HepG2 (cell line): ENCODE measurements around the gene CDK5RAP1. TPM values are rescaled to one million over a fixed set of nuclear protein-coding genes. Genes with fewer than 3 reads are reported as not detected.

Experiments
- AHR ChIP-seq: IDR thresholded peaks from 2 replicates; pipeline ENCODE4 v1.6.1; 2018; ENCODE audit warnings: missing genetic modification reagents, missing compliant biosample characterization
- ARNT ChIP-seq: fragments of 450-650 bp; IDR thresholded peaks from 2 replicates; pipeline ENCODE4 v1.6.1; 2017
- CCDC6 ChIP-seq: sonication (generic); formaldehyde crosslinking; IDR thresholded peaks from 2 replicates; pipeline ENCODE4 v1.8.1; 2022; ENCODE audit warnings: mild to moderate bottlenecking, missing genetic modification reagents, moderate library complexity
- GZF1 ChIP-seq: sonication (generic); formaldehyde crosslinking; IDR thresholded peaks from 2 replicates; pipeline ENCODE4 v1.5.1; 2020; ENCODE audit warnings: mild to moderate bottlenecking, missing genetic modification reagents
- ISL2 ChIP-seq: sonication (generic); formaldehyde crosslinking; IDR thresholded peaks from 2 replicates; pipeline ENCODE4 v1.5.0; 2020; ENCODE audit warnings: missing genetic modification reagents
- NFKBIZ ChIP-seq: IDR thresholded peaks from 2 replicates; pipeline ENCODE4 v1.6.1; 2018; ENCODE audit warnings: missing genetic modification reagents, missing compliant biosample characterization
- RCOR2 ChIP-seq: IDR thresholded peaks from 2 replicates; pipeline ENCODE4 v1.6.1; 2016; ENCODE audit warnings: missing biosample characterization, missing genetic modification reagents
- REPIN1 ChIP-seq: sonication (generic); formaldehyde crosslinking; IDR thresholded peaks from 2 replicates; pipeline ENCODE4 v1.8.0; 2022; ENCODE audit warnings: missing genetic modification reagents, low read depth, mild to moderate bottlenecking, borderline replicate concordance
- TBX3 ChIP-seq: fragments of 450-650 bp; IDR thresholded peaks from 2 replicates; pipeline ENCODE4 v1.6.1; 2017; ENCODE audit warnings: antibody characterized with exemption, mild to moderate bottlenecking, inconsistent platforms, borderline replicate concordance
- ZFAT ChIP-seq: sonication (generic); formaldehyde crosslinking; conservative IDR thresholded peaks from 2 replicates; pipeline ENCODE4 v1.8.1; 2023; ENCODE audit warnings: missing genetic modification reagents, inconsistent platforms
- ZFX ChIP-seq: sonication (generic); formaldehyde crosslinking; IDR thresholded peaks from 2 replicates; pipeline ENCODE4 v1.4.0; 2020; ENCODE audit warnings: mild to moderate bottlenecking, low read depth, missing genetic modification reagents, moderate library complexity
- ZNF850 ChIP-seq: sonication (generic); formaldehyde crosslinking; conservative IDR thresholded peaks from 2 replicates; pipeline ENCODE4 v1.9.0; 2021; ENCODE audit warnings: mild to moderate bottlenecking, missing genetic modification reagents
- ZNF878 ChIP-seq: sonication (generic); formaldehyde crosslinking; IDR thresholded peaks from 2 replicates; pipeline ENCODE4 v1.8.1; 2023; ENCODE audit warnings: mild to moderate bottlenecking, missing genetic modification reagents, moderate library complexity
- polyA plus RNA-seq, 8 experiments: library from polyadenylated mRNA; depleted of rRNA in 3 of 8; stranded (reverse) in 7 of 8; unstranded in 1 of 8; fragments of >200 nt; fragmentation: Illumina TruSeq in 4 of 8; extraction: Trizol in 4 of 8; gene quantifications; 2 replicates each; pipeline versions ENCODE4 v1.2.1 to v1.2.3, GENCODE V29; 2011 to 2016; ENCODE audit warnings: low read depth in 4 of 8, missing spikeins in 1 of 8, mixed read lengths in 1 of 8; ENCODE audit not compliant: insufficient read depth in 1 of 8
- total RNA-seq, 5 experiments: library from RNA; depleted of rRNA; stranded (reverse); fragments of >200 nt; fragmentation: Illumina TruSeq; extraction: Trizol; gene quantifications; 2 replicates each; pipeline ENCODE4 v1.2.3, GENCODE V29; 2016; ENCODE audit warnings: low read depth in 1 of 5
- TF ChIP-seq, protein P1 (sequence below): sonication (generic); formaldehyde crosslinking; IDR thresholded peaks from 2 replicates; pipeline ENCODE4 v1.5.0; 2020; ENCODE audit warnings: missing genetic modification reagents, mild to moderate bottlenecking, borderline replicate concordance
- TF ChIP-seq, protein P2 (sequence below): sonication (generic); formaldehyde crosslinking; IDR thresholded peaks from 2 replicates; pipeline ENCODE4 v1.5.1; 2020; ENCODE audit warnings: missing genetic modification reagents, mild to moderate bottlenecking, borderline replicate concordance
- TF ChIP-seq, protein P3 (sequence below), 2 experiments: sonication (generic) in 1 of 2; formaldehyde crosslinking in 1 of 2; IDR thresholded peaks; 2 replicates each; pipeline versions ENCODE4 v1.6.1 to v1.9.0; 2014 to 2022; ENCODE audit warnings: antibody characterized with exemption in 1 of 2, borderline replicate concordance in 1 of 2, inconsistent platforms in 1 of 2, low read depth in 1 of 2, missing genetic modification reagents in 1 of 2
- TF ChIP-seq, protein P4 (sequence below): sonication (generic); formaldehyde crosslinking; IDR thresholded peaks from 2 replicates; pipeline ENCODE4 v1.5.0; 2020; ENCODE audit warnings: missing genetic modification reagents

Gene CDK5RAP1
- total and polyA plus RNA-seq, 2 of the 13 experiments (the other 11 are each of a cell fraction or from before 2014, with no cell fraction given) = 53.6 to 98.2 TPM

DNA sequence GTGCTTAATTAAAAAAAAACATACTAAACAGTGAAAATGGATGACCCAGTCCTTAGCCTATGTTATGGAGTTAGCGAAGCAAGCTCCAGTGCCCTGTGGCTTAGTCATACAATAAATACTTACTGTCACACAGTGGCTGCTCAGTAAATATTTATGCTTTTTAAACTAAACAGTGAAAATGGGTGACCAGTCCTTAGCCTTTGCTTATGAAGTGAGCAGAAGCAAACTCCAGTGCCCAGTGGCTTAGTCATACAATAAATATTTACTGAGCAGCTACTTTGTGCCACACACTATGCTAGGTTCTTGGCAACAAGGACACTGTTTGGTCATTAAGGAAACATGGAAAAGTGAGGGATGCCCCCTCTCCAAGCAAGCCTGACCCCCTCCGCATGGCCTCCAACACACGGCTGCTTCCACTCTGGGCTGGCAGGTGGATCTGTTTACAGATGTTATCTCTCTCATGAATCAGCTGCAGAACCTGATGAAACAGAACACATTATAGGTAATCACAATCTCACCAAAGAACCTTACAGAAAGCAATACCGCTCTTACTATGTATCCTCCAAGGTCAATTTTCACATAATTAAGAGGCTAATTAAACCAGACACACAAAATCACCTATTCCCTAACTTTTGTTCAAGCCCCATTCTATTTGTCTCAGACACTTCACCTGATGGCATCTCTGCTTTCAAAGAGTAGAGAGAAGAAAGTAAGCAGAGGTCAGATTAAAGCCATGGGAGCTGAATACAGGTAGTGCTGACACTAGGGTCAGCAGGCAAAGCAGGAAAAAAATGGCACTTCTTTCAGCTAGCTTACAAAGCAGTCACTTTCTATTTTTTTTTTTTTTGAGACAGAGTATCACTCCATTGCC, 27.3 kb downstream of the CDK5RAP1 start (continued):
- TF ChIP-seq CCDC6 (CRISPR knock-in tag) = peak; percentile 93
- TF ChIP-seq ZNF878 = peak; percentile 97
- TF ChIP-seq ARNT = no peak
- TF ChIP-seq REPIN1 (CRISPR knock-in tag) = peak; percentile 71
- TF ChIP-seq AHR (CRISPR knock-in tag) = peak; percentile 92; the same call in 1 of the 2 replicates
- peak; percentile 97 for TF ChIP-seq ISL2 (CRISPR knock-in tag)
- no peak for TF ChIP-seq ZNF850 (CRISPR knock-in tag)
- TF ChIP-seq, protein P1, sequence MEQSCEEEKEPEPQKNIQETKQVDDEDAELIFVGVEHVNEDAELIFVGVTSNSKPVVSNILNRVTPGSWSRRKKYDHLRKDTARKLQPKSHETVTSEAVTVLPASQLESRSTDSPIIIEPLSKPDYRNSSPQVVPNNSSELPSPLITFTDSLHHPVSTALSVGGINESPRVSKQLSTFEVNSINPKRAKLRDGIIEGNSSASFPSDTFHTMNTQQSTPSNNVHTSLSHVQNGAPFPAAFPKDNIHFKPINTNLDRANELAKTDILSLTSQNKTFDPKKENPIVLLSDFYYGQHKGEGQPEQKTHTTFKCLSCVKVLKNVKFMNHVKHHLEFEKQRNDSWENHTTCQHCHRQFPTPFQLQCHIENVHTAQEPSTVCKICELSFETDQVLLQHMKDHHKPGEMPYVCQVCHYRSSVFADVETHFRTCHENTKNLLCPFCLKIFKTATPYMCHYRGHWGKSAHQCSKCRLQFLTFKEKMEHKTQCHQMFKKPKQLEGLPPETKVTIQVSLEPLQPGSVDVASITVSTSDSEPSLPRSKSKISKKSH (CRISPR knock-in tag) = no peak
- TF ChIP-seq NFKBIZ (CRISPR knock-in tag) = peak; percentile 98; the same call in 1 of the 2 replicates
- peak; percentile 97 for TF ChIP-seq TBX3
- TF ChIP-seq GZF1 (CRISPR knock-in tag) = no peak
- TF ChIP-seq, protein P2, sequence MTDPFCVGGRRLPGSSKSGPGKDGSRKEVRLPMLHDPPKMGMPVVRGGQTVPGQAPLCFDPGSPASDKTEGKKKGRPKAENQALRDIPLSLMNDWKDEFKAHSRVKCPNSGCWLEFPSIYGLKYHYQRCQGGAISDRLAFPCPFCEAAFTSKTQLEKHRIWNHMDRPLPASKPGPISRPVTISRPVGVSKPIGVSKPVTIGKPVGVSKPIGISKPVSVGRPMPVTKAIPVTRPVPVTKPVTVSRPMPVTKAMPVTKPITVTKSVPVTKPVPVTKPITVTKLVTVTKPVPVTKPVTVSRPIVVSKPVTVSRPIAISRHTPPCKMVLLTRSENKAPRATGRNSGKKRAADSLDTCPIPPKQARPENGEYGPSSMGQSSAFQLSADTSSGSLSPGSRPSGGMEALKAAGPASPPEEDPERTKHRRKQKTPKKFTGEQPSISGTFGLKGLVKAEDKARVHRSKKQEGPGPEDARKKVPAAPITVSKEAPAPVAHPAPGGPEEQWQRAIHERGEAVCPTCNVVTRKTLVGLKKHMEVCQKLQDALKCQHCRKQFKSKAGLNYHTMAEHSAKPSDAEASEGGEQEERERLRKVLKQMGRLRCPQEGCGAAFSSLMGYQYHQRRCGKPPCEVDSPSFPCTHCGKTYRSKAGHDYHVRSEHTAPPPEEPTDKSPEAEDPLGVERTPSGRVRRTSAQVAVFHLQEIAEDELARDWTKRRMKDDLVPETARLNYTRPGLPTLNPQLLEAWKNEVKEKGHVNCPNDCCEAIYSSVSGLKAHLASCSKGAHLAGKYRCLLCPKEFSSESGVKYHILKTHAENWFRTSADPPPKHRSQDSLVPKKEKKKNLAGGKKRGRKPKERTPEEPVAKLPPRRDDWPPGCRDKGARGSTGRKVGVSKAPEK (CRISPR knock-in tag) = peak; percentile 88; the same call in 1 of the 2 replicates
- TF ChIP-seq, protein P3, sequence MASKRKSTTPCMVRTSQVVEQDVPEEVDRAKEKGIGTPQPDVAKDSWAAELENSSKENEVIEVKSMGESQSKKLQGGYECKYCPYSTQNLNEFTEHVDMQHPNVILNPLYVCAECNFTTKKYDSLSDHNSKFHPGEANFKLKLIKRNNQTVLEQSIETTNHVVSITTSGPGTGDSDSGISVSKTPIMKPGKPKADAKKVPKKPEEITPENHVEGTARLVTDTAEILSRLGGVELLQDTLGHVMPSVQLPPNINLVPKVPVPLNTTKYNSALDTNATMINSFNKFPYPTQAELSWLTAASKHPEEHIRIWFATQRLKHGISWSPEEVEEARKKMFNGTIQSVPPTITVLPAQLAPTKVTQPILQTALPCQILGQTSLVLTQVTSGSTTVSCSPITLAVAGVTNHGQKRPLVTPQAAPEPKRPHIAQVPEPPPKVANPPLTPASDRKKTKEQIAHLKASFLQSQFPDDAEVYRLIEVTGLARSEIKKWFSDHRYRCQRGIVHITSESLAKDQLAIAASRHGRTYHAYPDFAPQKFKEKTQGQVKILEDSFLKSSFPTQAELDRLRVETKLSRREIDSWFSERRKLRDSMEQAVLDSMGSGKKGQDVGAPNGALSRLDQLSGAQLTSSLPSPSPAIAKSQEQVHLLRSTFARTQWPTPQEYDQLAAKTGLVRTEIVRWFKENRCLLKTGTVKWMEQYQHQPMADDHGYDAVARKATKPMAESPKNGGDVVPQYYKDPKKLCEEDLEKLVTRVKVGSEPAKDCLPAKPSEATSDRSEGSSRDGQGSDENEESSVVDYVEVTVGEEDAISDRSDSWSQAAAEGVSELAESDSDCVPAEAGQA (IDR thresholded peaks at IDR 0.05; ENCODE audit: low read depth) = peak; percentile 83
- TF ChIP-seq, protein P3 (CRISPR knock-in tag; IDR thresholded peaks at IDR 0.05; ENCODE audit: borderline replicate concordance) = peak; percentile 71; the same call in 1 of the 2 replicates
- TF ChIP-seq, protein P4, sequence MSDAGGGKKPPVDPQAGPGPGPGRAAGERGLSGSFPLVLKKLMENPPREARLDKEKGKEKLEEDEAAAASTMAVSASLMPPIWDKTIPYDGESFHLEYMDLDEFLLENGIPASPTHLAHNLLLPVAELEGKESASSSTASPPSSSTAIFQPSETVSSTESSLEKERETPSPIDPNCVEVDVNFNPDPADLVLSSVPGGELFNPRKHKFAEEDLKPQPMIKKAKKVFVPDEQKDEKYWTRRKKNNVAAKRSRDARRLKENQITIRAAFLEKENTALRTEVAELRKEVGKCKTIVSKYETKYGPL (CRISPR knock-in tag) = no peak
- TF ChIP-seq ZFAT (CRISPR knock-in tag) = no peak
- peak; percentile 98 for TF ChIP-seq RCOR2
- TF ChIP-seq ZFX (CRISPR knock-in tag) = peak; percentile 21; the same call in 1 of the 2 replicates
